AG04450 (cell line): ENCODE measurements around the gene GDF10. TPM values are rescaled to one million over a fixed set of nuclear protein-coding genes. Genes with fewer than 3 reads are reported as not detected.
A peak's percentile ranks its signal among the peaks of the same experiment; 100 is the strongest.

Experiments used
- CTCF ChIA-PET: fragments of 300-600, 350-600 bp; formaldehyde crosslinking; extraction: SDS; loops from one replicate; lab custom pipeline; 2022; ENCODE audit warnings: antibody characterized with exemption, inconsistent platforms; lab: Charles Lee
- POLR2A ChIA-PET: fragments of 350-600 bp; formaldehyde crosslinking; extraction: SDS; loops from one replicate; lab custom pipeline; 2021; ENCODE audit warnings: antibody characterized with exemption, inconsistent platforms; lab: Yijun Ruan, JAX
- DNase-seq: peaks from one replicate; pipeline ENCODE4 v3.0.0-alpha.2; 2011; ENCODE audit warnings: low read depth, low spot score
- H3K27ac ChIP-seq: one replicate; pipeline ENCODE4 v1.5.1; 2012; ENCODE audit warnings: low read depth, low read length, control low read depth
- H3K27me3 ChIP-seq: one replicate; pipeline ENCODE4 v1.6.0; 2012; ENCODE audit warnings: low read length; ENCODE audit not compliant: control insufficient read depth, insufficient read depth
- H3K4me3 ChIP-seq: 2 replicates; pipeline ENCODE4 v1.5.1; 2011; ENCODE audit warnings: mild to moderate bottlenecking, low read depth, low read length, control low read depth
- H3K9me3 ChIP-seq: 2 replicates; pipeline ENCODE4 v1.5.1; 2012; ENCODE audit warnings: low read length; ENCODE audit not compliant: control insufficient read depth, insufficient read depth
- CTCF ChIP-seq: IDR thresholded peaks from 2 replicates; pipeline ENCODE4 v1.5.1; 2011; ENCODE audit warnings: low read depth, low read length, control low read depth, inconsistent platforms
- polyA plus RNA-seq: library from polyadenylated mRNA; depleted of rRNA; stranded (reverse); fragments of >200 nt; gene quantifications from 2 replicates; pipeline ENCODE4 v1.2.3, GENCODE V29; 2011

Gene GDF10
- polyA plus RNA-seq, 1 experiment = 0.14 TPM

- TF ChIP-seq CTCF = no peak
- H3K27me3 ChIP-seq = peaks cover 3% of the 10 kb centered on the region
- no peak for DNase-seq
- H3K9me3 ChIP-seq = no peaks in the 10 kb centered on the region
- CTCF ChIA-PET = no interaction called here
- POLR2A ChIA-PET = no interaction called here
- no peak overlapping the region for H3K27ac ChIP-seq
- H3K4me3 ChIP-seq = no peak overlapping the region
These were observed 34.7 kb downstream of the GDF10 start for GRCh38 chr10:47334466-47335295.

- CTCF ChIA-PET = no interaction called here
- DNase-seq = no peak
- peaks cover 3% of the 10 kb centered on the region for H3K27me3 ChIP-seq
- POLR2A ChIA-PET = no interaction called here
- no peak overlapping the region for H3K27ac ChIP-seq
- no peak for TF ChIP-seq CTCF
- no peak overlapping the region for H3K4me3 ChIP-seq
- no peaks in the 10 kb centered on the region for H3K9me3 ChIP-seq
These were observed 35.9 kb downstream of the GDF10 start for GRCh38 chr10:47335906-47336305.

- no peak overlapping the region for H3K4me3 ChIP-seq
- peak; percentile 61 for DNase-seq
- H3K27me3 ChIP-seq = peaks cover 3% of the 10 kb centered on the region
- CTCF ChIA-PET = interaction anchor here (0.6 to 1.9 kb wide), 2 partner anchors 222 to 312 kb away, joined by 4 to 5 read pairs; no protein-coding TSS in a partner anchor
- POLR2A ChIA-PET = no interaction called here
- peak overlapping the region; percentile 52 for H3K27ac ChIP-seq
- no peak for TF ChIP-seq CTCF
- no peaks in the 10 kb centered on the region for H3K9me3 ChIP-seq
These were observed 36.6 kb downstream of the GDF10 start for GRCh38 chr10:47336387-47337134.

- no peaks in the 10 kb centered on the region for H3K9me3 ChIP-seq
- H3K27ac ChIP-seq = no peak overlapping the region
- DNase-seq = no peak
- no peak overlapping the region for H3K4me3 ChIP-seq
- no peak for TF ChIP-seq CTCF
- H3K27me3 ChIP-seq = peaks cover 3% of the 10 kb centered on the region
- CTCF ChIA-PET = interaction anchor here (0.6 to 1.9 kb wide), 2 partner anchors 221 to 312 kb away, joined by 4 to 5 read pairs; no protein-coding TSS in a partner anchor
- POLR2A ChIA-PET = interaction anchor here (0.8 kb wide), 1 partner anchor 132 kb away, joined by 5 read pairs; no protein-coding TSS in a partner anchor
These were observed 37.3 kb downstream of the GDF10 start for GRCh38 chr10:47337310-47337709.
